Glomerular visceral epithelial cell (primary cell): ENCODE results near the gene OR10G7.
"Not testable (repeated sequence)": the region's sequence is repeated elsewhere in the genome, so short reads cannot be mapped to it uniquely, and the experiment has no call there.

Source experiments
- DNase-seq: peaks from one replicate; pipeline ENCODE4 v3.0.0-alpha.2; 2016; ENCODE audit errors: extremely low spot score

Gene OR10G7

GRCh38 chr11:124039557-124039956 lies 1.6 kb downstream of the OR10G7 start:
- DNase-seq, result no peak

GRCh38 chr11:124036666-124037065 lies 4.5 kb downstream of the OR10G7 start:
- no peak for DNase-seq

- DNase-seq, result no peak
Observed at GRCh38 chr11:124026498-124026897, 14.6 kb downstream of the OR10G7 start, which contains the start of gene OR10G8. OR10G8 (plus strand) TSS chr11:124026798; CDS start chr11:124029623, 2,825 bp downstream.

- not testable (repeated sequence) for DNase-seq
Observed at GRCh38 chr11:124015837-124016236, 25.3 kb downstream of the OR10G7 start.

- DNase-seq, result no peak
Observed at GRCh38 chr11:124012697-124013096, 28.4 kb downstream of the OR10G7 start, which contains the start of gene OR10G4. OR10G4 (plus strand) TSS chr11:124012997; CDS start chr11:124015575, 2,578 bp downstream.

- no peak for DNase-seq
Observed at GRCh38 chr11:123995119-123995518, 46.0 kb downstream of the OR10G7 start, which contains the start of gene OR10G6. OR10G6 (minus strand) TSS chr11:123995161; CDS start chr11:123995161, 0 bp downstream.
